C1 segment of cervical spinal cord (tissue), 14 donors: Measurements from ENCODE around the gene TPRG1L.
A peak's percentile ranks its signal among the peaks of the same experiment; 100 is the strongest.

ENCODE experiments used
- DNase-seq, 14 donors: peaks; one replicate each; lab custom pipeline; 2025; lab: John Stamatoyannopoulos, UW

The TPRG1L gene

GRCh38 chr1:3645247-3645646, 20.4 kb downstream of the TPRG1L start:
- no peak for DNase-seq

GRCh38 chr1:3645666-3646355, 21.0 kb downstream of the TPRG1L start:
- DNase-seq: no peak

- DNase-seq: no peak
These were observed 21.8 kb downstream of the TPRG1L start for GRCh38 chr1:3646596-3646995.

- peak in 13 of 14 donors; percentile 31 to 83 (median 67) for DNase-seq
These were observed 24.8 kb downstream of the TPRG1L start, which contains the start of gene WRAP73 for GRCh38 chr1:3649342-3650247. WRAP73 (minus strand) TSS chr1:3650103; CDS start chr1:3649999, 104 bp downstream.

- no peak for DNase-seq
These were observed 25.6 kb downstream of the TPRG1L start for GRCh38 chr1:3650248-3651025.

- peak in 1 of 14 donors; percentile 25 for DNase-seq
These were observed 26.5 kb downstream of the TPRG1L start for GRCh38 chr1:3651026-3651929.

GRCh38 chr1:3651930-3652547, 27.2 kb downstream of the TPRG1L start, which contains the start of gene TP73:
TP73 (plus strand) TSS chr1:3652516; CDS start chr1:3682366, 29,850 bp downstream.
- DNase-seq: peak in 1 of 14 donors; percentile 37

GRCh38 chr1:3652548-3653285, 27.9 kb downstream of the TPRG1L start:
- DNase-seq: peak in 1 of 14 donors; percentile 67

- peak in 1 of 14 donors; percentile 54 for DNase-seq
These were observed 28.4 kb downstream of the TPRG1L start for GRCh38 chr1:3653286-3653618.

GRCh38 chr1:3654549-3655281, 29.9 kb downstream of the TPRG1L start:
- DNase-seq: no peak

- DNase-seq: no peak
These were observed 31.8 kb downstream of the TPRG1L start for GRCh38 chr1:3656450-3657095.

GRCh38 chr1:3657096-3657475, 32.3 kb downstream of the TPRG1L start:
- DNase-seq: no peak

GRCh38 chr1:3657578-3658230, 32.9 kb downstream of the TPRG1L start:
- DNase-seq: no peak

GRCh38 chr1:3658231-3658615, 33.4 kb downstream of the TPRG1L start:
- no peak for DNase-seq

GRCh38 chr1:3659093-3659492, 34.3 kb downstream of the TPRG1L start:
- DNase-seq: no peak

GRCh38 chr1:3660704-3661103, 35.9 kb downstream of the TPRG1L start:
- no peak for DNase-seq

- no peak for DNase-seq
These were observed 36.8 kb downstream of the TPRG1L start for GRCh38 chr1:3661631-3662030.
